ENCODE results near the gene GLT6D1.
A peak's percentile ranks its signal among the peaks of the same experiment; 100 is the strongest.

The GLT6D1 gene

GRCh38 chr9:135607401-135608293 lies 31.7 kb downstream of the GLT6D1 start:
- no peak for DNase-seq

GRCh38 chr9:135606885-135607259 lies 32.5 kb downstream of the GLT6D1 start:
- no peak for DNase-seq

GRCh38 chr9:135605238-135605781 lies 34.0 kb downstream of the GLT6D1 start:
- no peak for DNase-seq

- DNase-seq: peak; percentile 48
These were observed 34.7 kb downstream of the GLT6D1 start for GRCh38 chr9:135604437-135605237.

GRCh38 chr9:135602789-135603481 lies 36.4 kb downstream of the GLT6D1 start:
- DNase-seq: peak; percentile 84

GRCh38 chr9:135601988-135602387 lies 37.4 kb downstream of the GLT6D1 start:
- no peak for DNase-seq

GRCh38 chr9:135600296-135600817 lies 39.0 kb downstream of the GLT6D1 start:
- no peak for DNase-seq

GRCh38 chr9:135596211-135596610 lies 43.1 kb downstream of the GLT6D1 start:
- no peak for DNase-seq

GRCh38 chr9:135592625-135593024 lies 46.7 kb downstream of the GLT6D1 start:
- no peak for DNase-seq

GRCh38 chr9:135592331-135592590 lies 47.1 kb downstream of the GLT6D1 start:
- DNase-seq: no peak

GRCh38 chr9:135591506-135592330 lies 47.6 kb downstream of the GLT6D1 start:
- no peak for DNase-seq

- DNase-seq: no peak
These were observed 48.8 kb downstream of the GLT6D1 start for GRCh38 chr9:135590486-135591079.

- DNase-seq: no peak
These were observed 49.5 kb downstream of the GLT6D1 start for GRCh38 chr9:135589596-135590485.

GRCh38 chr9:135588886-135589595 lies 50.3 kb downstream of the GLT6D1 start:
- DNase-seq: no peak

GRCh38 chr9:135588371-135588770 lies 51.0 kb downstream of the GLT6D1 start:
- DNase-seq: no peak

- no peak for DNase-seq
These were observed 51.7 kb downstream of the GLT6D1 start for GRCh38 chr9:135587658-135588057.

- no peak for DNase-seq
These were observed 52.7 kb downstream of the GLT6D1 start for GRCh38 chr9:135586601-135587109.

- DNase-seq: no peak
These were observed 54.4 kb downstream of the GLT6D1 start for GRCh38 chr9:135584934-135585333.

GRCh38 chr9:135584371-135584770 lies 55.0 kb downstream of the GLT6D1 start:
- no peak for DNase-seq

- no peak for DNase-seq
These were observed 55.7 kb downstream of the GLT6D1 start for GRCh38 chr9:135583688-135584011.

Measured in activated CD8-positive, alpha-beta memory T cell treated with anti-CD3 and anti-CD28 coated beads, Interleukin-2, amount 50 U/mL, for 48 hours (primary cell).